ENCODE measurements around the gene KRTAP10-7.
"Not testable (repeated sequence)": the region's sequence is repeated elsewhere in the genome, so short reads cannot be mapped to it uniquely, and the experiment has no call there.

The KRTAP10-7 gene

GRCh38 chr21:44612669-44613229, 12.4 kb downstream of the KRTAP10-7 start:
- DNase-seq, result no peak

GRCh38 chr21:44613386-44614155, 13.2 kb downstream of the KRTAP10-7 start:
- no peak for DNase-seq

GRCh38 chr21:44614161-44614631, 13.8 kb downstream of the KRTAP10-7 start:
- DNase-seq, result no peak

GRCh38 chr21:44614961-44615391, 14.6 kb downstream of the KRTAP10-7 start:
- DNase-seq, result no peak

- DNase-seq, result no peak
Observed at GRCh38 chr21:44615466-44615865, 15.1 kb downstream of the KRTAP10-7 start.

GRCh38 chr21:44615911-44616590, 15.7 kb downstream of the KRTAP10-7 start:
- DNase-seq, result no peak

- no peak for DNase-seq
Observed at GRCh38 chr21:44616591-44616926, 16.2 kb downstream of the KRTAP10-7 start.

- no peak for DNase-seq
Observed at GRCh38 chr21:44617071-44617501, 16.7 kb downstream of the KRTAP10-7 start.

GRCh38 chr21:44618504-44618903, 18.1 kb downstream of the KRTAP10-7 start:
- DNase-seq, result no peak

- DNase-seq, result no peak
Observed at GRCh38 chr21:44618909-44619308, 18.5 kb downstream of the KRTAP10-7 start.

- DNase-seq, result no peak
Observed at GRCh38 chr21:44619886-44620285, 19.5 kb downstream of the KRTAP10-7 start.

- no peak for DNase-seq
Observed at GRCh38 chr21:44623575-44623974, 23.2 kb downstream of the KRTAP10-7 start.

- no peak for DNase-seq
Observed at GRCh38 chr21:44625756-44626155, 25.4 kb downstream of the KRTAP10-7 start.

GRCh38 chr21:44626262-44626661, 25.9 kb downstream of the KRTAP10-7 start:
- no peak for DNase-seq

- no peak for DNase-seq
Observed at GRCh38 chr21:44626673-44627143, 26.3 kb downstream of the KRTAP10-7 start, which contains the start of gene KRTAP10-9. Gene KRTAP10-9, plus strand, starts transcription at chr21:44627093. Its CDS starts 79 bp downstream, at chr21:44627172.

- DNase-seq, result not testable (repeated sequence)
Observed at GRCh38 chr21:44627181-44627822, 26.9 kb downstream of the KRTAP10-7 start.

GRCh38 chr21:44627831-44628233, 27.4 kb downstream of the KRTAP10-7 start:
- DNase-seq, result not testable (repeated sequence)

GRCh38 chr21:44628707-44629391, 28.5 kb downstream of the KRTAP10-7 start:
- DNase-seq, result no peak

GRCh38 chr21:44630440-44630839, 30.0 kb downstream of the KRTAP10-7 start:
- no peak for DNase-seq

- no peak for DNase-seq
Observed at GRCh38 chr21:44632067-44632466, 31.7 kb downstream of the KRTAP10-7 start.

GRCh38 chr21:44636209-44637017, 36.0 kb downstream of the KRTAP10-7 start:
- DNase-seq, result no peak

Data from NCI-H510A (cell line).